NK-92 (cell line): ENCODE results near the gene GRK3.
"Not testable (repeated sequence)": the region's sequence is repeated elsewhere in the genome, so short reads cannot be mapped to it uniquely, and the experiment has no call there.

Experiments
- DNase-seq: peaks from one replicate; lab custom pipeline; 2025; ENCODE audit not compliant: unreplicated experiment; lab: John Stamatoyannopoulos, UW

GRK3 gene

GRCh38 chr22:25564320-25564978 lies at the start of gene GRK3:
Gene GRK3, plus strand, starts transcription at chr22:25564675. Its CDS starts 366 bp downstream, at chr22:25565041.
- no peak for DNase-seq

GRCh38 chr22:25518000-25518663 lies 46.3 kb upstream of the GRK3 start:
- DNase-seq, result no peak

- DNase-seq, result no peak
Observed at GRCh38 chr22:25525376-25525775, 39.1 kb upstream of the GRK3 start.

- DNase-seq, result not testable (repeated sequence)
Observed at GRCh38 chr22:25525804-25526584, 38.5 kb upstream of the GRK3 start.

GRCh38 chr22:25527016-25527415 lies 37.5 kb upstream of the GRK3 start:
- not testable (repeated sequence) for DNase-seq

- not testable (repeated sequence) for DNase-seq
Observed at GRCh38 chr22:25528068-25528467, 36.4 kb upstream of the GRK3 start.

- not testable (repeated sequence) for DNase-seq
Observed at GRCh38 chr22:25529059-25529458, 35.4 kb upstream of the GRK3 start.

GRCh38 chr22:25529541-25530137 lies 34.8 kb upstream of the GRK3 start:
- DNase-seq, result not testable (repeated sequence)

GRCh38 chr22:25531677-25532076 lies 32.8 kb upstream of the GRK3 start:
- not testable (repeated sequence) for DNase-seq

- no peak for DNase-seq
Observed at GRCh38 chr22:25534724-25535123, 29.8 kb upstream of the GRK3 start.

GRCh38 chr22:25536589-25536988 lies 27.9 kb upstream of the GRK3 start:
- no peak for DNase-seq

- no peak for DNase-seq
Observed at GRCh38 chr22:25540166-25540907, 24.1 kb upstream of the GRK3 start.

- no peak for DNase-seq
Observed at GRCh38 chr22:25540908-25541660, 23.4 kb upstream of the GRK3 start.

- no peak for DNase-seq
Observed at GRCh38 chr22:25542191-25542590, 22.3 kb upstream of the GRK3 start.

GRCh38 chr22:25542720-25543402 lies 21.6 kb upstream of the GRK3 start:
- DNase-seq, result no peak

- DNase-seq, result no peak
Observed at GRCh38 chr22:25545146-25545545, 19.3 kb upstream of the GRK3 start.

- no peak for DNase-seq
Observed at GRCh38 chr22:25545672-25546071, 18.8 kb upstream of the GRK3 start.

- DNase-seq, result no peak
Observed at GRCh38 chr22:25546242-25546641, 18.2 kb upstream of the GRK3 start.

GRCh38 chr22:25546751-25547150 lies 17.7 kb upstream of the GRK3 start:
- no peak for DNase-seq
